ENCODE data around the gene SDHAF2. TPM values are rescaled to one million over a fixed set of nuclear protein-coding genes. Genes with fewer than 3 reads are reported as not detected.
"Not testable (repeated sequence)": the region's sequence is repeated elsewhere in the genome, so short reads cannot be mapped to it uniquely, and the experiment has no call there.

The SDHAF2 gene
- total RNA-seq, 1 donor from 2014 or later, result 39.8 TPM

GRCh38 chr11:61476371-61476770, 46.4 kb downstream of the SDHAF2 start:
- DNase-seq (ENCODE audit: low spot score), result no peak

- DNase-seq (ENCODE audit: low spot score), result no peak
Observed at GRCh38 chr11:61477126-61477525, 47.2 kb downstream of the SDHAF2 start.

- DNase-seq (ENCODE audit: low spot score), result peak; percentile 36
Observed at GRCh38 chr11:61477727-61478148, 47.8 kb downstream of the SDHAF2 start.

- not testable (repeated sequence) for DNase-seq (ENCODE audit: low spot score)
Observed at GRCh38 chr11:61479360-61480058, 49.6 kb downstream of the SDHAF2 start.

GRCh38 chr11:61480261-61480993, 50.5 kb downstream of the SDHAF2 start:
- DNase-seq (ENCODE audit: low spot score), result no peak

- no peak for DNase-seq (ENCODE audit: low spot score)
Observed at GRCh38 chr11:61480994-61481335, 51.0 kb downstream of the SDHAF2 start.

- no peak for DNase-seq (ENCODE audit: low spot score)
Observed at GRCh38 chr11:61481806-61482205, 51.9 kb downstream of the SDHAF2 start.

- DNase-seq (ENCODE audit: low spot score), result no peak
Observed at GRCh38 chr11:61482513-61482912, 52.6 kb downstream of the SDHAF2 start.

GRCh38 chr11:61484541-61484940, 54.6 kb downstream of the SDHAF2 start:
- DNase-seq (ENCODE audit: low spot score), result no peak

GRCh38 chr11:61485080-61485479, 55.2 kb downstream of the SDHAF2 start:
- no peak for DNase-seq (ENCODE audit: low spot score)

- DNase-seq (ENCODE audit: low spot score), result no peak
Observed at GRCh38 chr11:61486011-61486620, 56.2 kb downstream of the SDHAF2 start.

GRCh38 chr11:61486779-61487178, 56.9 kb downstream of the SDHAF2 start:
- DNase-seq (ENCODE audit: low spot score), result no peak

- no peak for DNase-seq (ENCODE audit: low spot score)
Observed at GRCh38 chr11:61487342-61488025, 57.6 kb downstream of the SDHAF2 start.

- peak; percentile 72 for DNase-seq (ENCODE audit: low spot score)
Observed at GRCh38 chr11:61488651-61489291, 58.8 kb downstream of the SDHAF2 start.

GRCh38 chr11:61489833-61490721, 60.2 kb downstream of the SDHAF2 start:
- DNase-seq (ENCODE audit: low spot score), result peak; percentile 23

GRCh38 chr11:61491736-61492395, 61.9 kb downstream of the SDHAF2 start:
- DNase-seq (ENCODE audit: low spot score), result no peak

GRCh38 chr11:61494381-61494961, 64.5 kb downstream of the SDHAF2 start:
- no peak for DNase-seq (ENCODE audit: low spot score)

- DNase-seq (ENCODE audit: low spot score), result no peak
Observed at GRCh38 chr11:61495801-61496601, 66.1 kb downstream of the SDHAF2 start.

Measured in mucosa of gallbladder (tissue), 1 donor.